ENCODE measurements around the gene LHPP. TPM values are rescaled to one million over a fixed set of nuclear protein-coding genes. Genes with fewer than 3 reads are reported as not detected.

Gene LHPP
- total RNA-seq, 6 donors from 2014 or later = 12.0 to 21.4 (median 16.4) TPM

DNA sequence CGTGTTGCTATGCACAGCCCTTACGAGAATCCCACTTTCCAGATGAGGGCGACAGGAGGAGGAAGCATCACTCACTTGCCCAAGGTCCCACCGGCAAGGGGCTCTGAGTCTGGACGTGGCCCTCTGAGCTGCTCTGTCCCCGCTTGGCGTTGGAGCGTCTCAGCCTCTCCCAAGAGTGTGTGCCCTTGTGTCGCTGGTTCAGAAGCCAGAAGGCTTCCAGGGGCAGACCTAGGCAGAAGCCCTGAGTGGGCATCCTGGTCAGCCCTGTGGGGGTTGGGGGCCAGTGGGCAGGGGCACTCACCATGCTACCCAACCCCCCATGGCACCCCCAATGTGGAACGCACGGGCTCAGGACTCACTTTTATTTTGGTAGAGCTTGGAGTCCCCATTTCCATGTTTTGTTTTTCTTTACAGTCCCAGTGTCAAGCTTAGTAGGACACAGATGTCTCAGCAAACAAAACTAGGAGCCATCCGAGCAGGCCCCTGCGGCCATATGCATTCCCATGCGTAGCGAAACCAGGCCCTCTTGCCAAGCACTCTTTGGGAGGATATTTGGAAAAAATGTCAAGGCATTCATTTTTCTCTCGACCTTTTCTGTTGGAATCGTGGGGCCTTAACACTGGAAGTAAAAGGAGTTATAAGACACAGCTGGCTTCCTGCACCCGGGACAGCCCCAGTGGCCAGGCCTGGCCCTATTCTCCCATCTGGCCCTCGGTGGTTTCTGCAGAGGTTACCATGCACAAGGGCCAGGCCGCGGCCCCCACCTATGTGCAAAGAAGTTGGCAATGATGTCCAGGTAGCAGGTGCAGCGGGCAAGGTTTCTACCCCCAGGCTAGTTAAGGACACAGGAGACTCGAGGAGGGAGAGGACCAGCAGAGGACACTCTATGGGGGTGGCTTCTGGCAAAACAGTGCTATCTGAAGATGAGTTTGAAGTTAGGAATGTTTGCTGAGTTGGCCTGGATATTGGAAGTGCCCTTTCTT is 97.0 kb downstream of the LHPP start:
- DNase-seq (peak in 1 of 2 donors; percentile 39), ATAC-seq (ENCODE audit: low FRiP score in 2 of 2) (no peak)
- Histone ChIP-seq H3K4me1 (peaks cover 0 to 12% (median 3%) of the 10 kb centered on the region in 4 donors), H3K27me3 (no peaks in the 10 kb centered on the region), H3K36me3 (no peaks in the 10 kb centered on the region), H3K4me3 (no peak overlapping the region), H3K9me3 (no peaks in the 10 kb centered on the region), H3K27ac (peak overlapping the region; percentile 10 to 62 (median 42))
- whole genome bisulfite sequencing, 2 donors = 83 to 94% methylated on average over 13 to 20 of the region's 23 CpGs
- TF ChIP-seq POLR2AphosphoS5 (IDR thresholded peaks at IDR 0.05) = no peak
- no peak for TF ChIP-seq EP300 (IDR thresholded peaks at IDR 0.05)
- TF ChIP-seq, protein P1, sequence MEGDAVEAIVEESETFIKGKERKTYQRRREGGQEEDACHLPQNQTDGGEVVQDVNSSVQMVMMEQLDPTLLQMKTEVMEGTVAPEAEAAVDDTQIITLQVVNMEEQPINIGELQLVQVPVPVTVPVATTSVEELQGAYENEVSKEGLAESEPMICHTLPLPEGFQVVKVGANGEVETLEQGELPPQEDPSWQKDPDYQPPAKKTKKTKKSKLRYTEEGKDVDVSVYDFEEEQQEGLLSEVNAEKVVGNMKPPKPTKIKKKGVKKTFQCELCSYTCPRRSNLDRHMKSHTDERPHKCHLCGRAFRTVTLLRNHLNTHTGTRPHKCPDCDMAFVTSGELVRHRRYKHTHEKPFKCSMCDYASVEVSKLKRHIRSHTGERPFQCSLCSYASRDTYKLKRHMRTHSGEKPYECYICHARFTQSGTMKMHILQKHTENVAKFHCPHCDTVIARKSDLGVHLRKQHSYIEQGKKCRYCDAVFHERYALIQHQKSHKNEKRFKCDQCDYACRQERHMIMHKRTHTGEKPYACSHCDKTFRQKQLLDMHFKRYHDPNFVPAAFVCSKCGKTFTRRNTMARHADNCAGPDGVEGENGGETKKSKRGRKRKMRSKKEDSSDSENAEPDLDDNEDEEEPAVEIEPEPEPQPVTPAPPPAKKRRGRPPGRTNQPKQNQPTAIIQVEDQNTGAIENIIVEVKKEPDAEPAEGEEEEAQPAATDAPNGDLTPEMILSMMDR (IDR thresholded peaks at IDR 0.05) = no peak
- no peak for TF ChIP-seq POLR2A (IDR thresholded peaks at IDR 0.05)

DNA sequence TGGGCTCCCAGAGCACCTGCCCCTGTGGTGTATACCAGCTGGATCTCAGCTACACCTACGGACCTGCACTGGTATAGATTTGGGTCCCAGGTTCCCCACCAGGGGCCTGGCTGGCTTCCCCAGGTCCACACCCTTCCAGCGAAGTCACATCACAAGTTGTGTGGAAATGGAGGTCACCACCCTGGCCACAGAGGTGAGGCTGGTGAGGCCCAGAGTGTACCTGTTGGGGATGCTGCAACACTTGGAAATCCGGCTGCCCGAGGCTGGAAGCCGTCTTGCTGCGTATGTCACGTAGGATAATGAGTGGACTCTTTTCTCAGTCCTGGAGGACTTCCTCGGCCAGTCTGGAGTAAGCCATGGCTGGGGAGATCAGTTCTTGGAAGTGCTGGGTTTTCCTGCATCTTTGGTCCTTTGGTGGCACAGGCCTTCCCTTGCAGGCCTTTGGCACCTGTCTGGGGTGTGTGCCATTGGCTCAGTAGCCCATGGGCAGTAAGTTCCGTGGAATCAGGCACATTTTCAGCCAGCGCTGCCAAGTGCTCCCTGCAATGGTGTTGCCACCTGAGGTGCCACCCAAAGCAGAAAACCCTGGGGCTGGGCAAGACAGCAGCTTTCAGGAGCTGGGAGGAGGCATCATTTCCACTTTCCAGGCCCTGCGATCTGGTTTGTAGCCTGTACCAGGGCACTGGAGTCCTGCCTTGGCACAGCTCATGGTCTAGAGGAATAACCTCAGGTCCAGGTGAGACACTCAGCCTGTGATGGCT is 97.9 kb downstream of the LHPP start:
- no peak overlapping the region for H3K4me3 ChIP-seq
- H3K9me3 ChIP-seq = no peaks in the 10 kb centered on the region
- TF ChIP-seq, protein P1 (IDR thresholded peaks at IDR 0.05) = no peak
- 82 to 99% methylated on average over 9 to 11 of the region's 11 CpGs for whole genome bisulfite sequencing, 2 donors
- no peak for DNase-seq
- H3K4me1 ChIP-seq = peaks cover 0 to 12% (median 3%) of the 10 kb centered on the region in 4 donors
- peak overlapping the region; percentile 43 to 73 (median 57) for H3K27ac ChIP-seq
- no peak for ATAC-seq (ENCODE audit: low FRiP score in 2 of 2)
- H3K27me3 ChIP-seq = no peaks in the 10 kb centered on the region
- H3K36me3 ChIP-seq = no peaks in the 10 kb centered on the region

DNA sequence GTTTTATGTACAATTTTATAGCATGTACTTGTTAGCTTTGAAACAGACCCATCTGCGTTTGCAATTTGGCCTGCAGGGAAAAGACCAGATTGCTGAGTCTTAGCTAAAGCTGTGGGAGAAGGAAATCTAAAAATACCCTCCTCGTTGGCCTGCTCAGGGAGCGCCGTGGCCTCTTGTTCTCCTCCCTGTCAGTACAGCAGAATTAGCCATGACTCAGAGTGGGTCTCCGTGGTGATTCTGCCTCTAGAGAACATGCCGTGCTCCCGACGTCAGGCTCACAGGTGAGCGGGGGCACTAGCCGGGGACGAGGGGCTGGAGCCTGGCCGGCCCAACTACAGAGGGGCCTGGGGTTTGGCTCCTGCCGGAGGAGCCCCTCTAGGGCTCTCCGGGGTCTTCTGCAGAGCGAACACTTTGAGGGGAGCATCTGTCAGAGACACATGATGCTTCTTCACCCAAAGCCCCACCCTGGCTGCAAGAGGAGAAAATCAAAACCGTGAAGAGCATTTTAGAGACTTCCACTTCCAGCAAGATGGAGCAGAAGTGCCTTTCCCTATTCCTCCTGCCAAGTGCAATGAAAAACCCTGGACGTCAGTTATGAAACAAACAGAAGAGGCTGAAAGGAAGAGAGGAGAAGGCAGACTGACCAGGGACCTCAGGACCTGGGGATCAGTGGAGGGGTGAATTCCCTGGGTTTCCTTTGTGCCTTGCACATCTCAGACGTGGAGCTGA is 98.9 kb downstream of the LHPP start:
- 63 to 67% methylated on average over 8 to 18 of the region's 18 CpGs for whole genome bisulfite sequencing, 2 donors
- ATAC-seq (ENCODE audit: low FRiP score in 2 of 2) (peak; percentile 46 to 50), DNase-seq (peak in 1 of 2 donors; percentile 52)

DNA sequence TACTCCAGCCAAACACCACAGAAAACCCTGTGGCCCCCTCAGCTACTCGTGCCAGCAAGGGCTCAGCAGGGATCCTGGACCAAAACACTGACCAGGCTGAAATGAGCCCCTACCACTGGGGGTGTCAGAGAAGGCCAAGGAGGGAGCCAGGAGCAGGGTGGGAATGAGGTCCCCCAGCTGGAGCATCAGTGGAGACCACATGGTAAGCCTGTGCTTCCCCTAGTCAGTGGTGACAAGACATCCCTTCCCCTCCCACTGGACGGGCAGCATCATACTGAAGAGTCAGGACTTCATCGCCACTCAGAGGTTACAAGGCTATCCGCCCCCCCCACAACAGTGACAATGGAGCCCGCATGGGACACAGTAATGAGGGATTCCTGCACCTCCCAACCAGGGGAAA is 99.6 kb downstream of the LHPP start:
- peak overlapping the region in 3 of 4 donors; percentile 42 to 60 (median 49) for H3K27ac ChIP-seq
- H3K36me3 ChIP-seq = no peaks in the 10 kb centered on the region
- no peaks in the 10 kb centered on the region for H3K27me3 ChIP-seq
- TF ChIP-seq POLR2A (IDR thresholded peaks at IDR 0.05) = no peak
- TF ChIP-seq POLR2AphosphoS5 (IDR thresholded peaks at IDR 0.05) = no peak
- TF ChIP-seq, protein P1 (IDR thresholded peaks at IDR 0.05) = no peak
- no peak for TF ChIP-seq EP300 (IDR thresholded peaks at IDR 0.05)
- H3K4me3 ChIP-seq = no peak overlapping the region
- no peaks in the 10 kb centered on the region for H3K9me3 ChIP-seq
- ATAC-seq (ENCODE audit: low FRiP score in 2 of 2) (no peak), DNase-seq (no peak)
- WGBS, 2 donors = 60 to 88% methylated on average over 1 to 5 of the region's 5 CpGs
- peaks cover 0 to 15% (median 3%) of the 10 kb centered on the region in 4 donors for H3K4me1 ChIP-seq

More for the DNA sequence above, 98.9 kb downstream of the LHPP start:
- Histone ChIP-seq H3K27me3 (no peaks in the 10 kb centered on the region), H3K4me3 (no peak overlapping the region), H3K36me3 (no peaks in the 10 kb centered on the region), H3K27ac (peak overlapping the region; percentile 49 to 62 (median 56)), H3K4me1 (peaks cover 0 to 12% (median 3%) of the 10 kb centered on the region in 4 donors), H3K9me3 (no peaks in the 10 kb centered on the region)
- TF ChIP-seq EP300 (IDR thresholded peaks at IDR 0.05) = peak in 3 of 4 donors; percentile 44 to 74 (median 70)
- TF ChIP-seq, protein P1 (IDR thresholded peaks at IDR 0.05) = no peak
- TF ChIP-seq POLR2AphosphoS5 (IDR thresholded peaks at IDR 0.05) = peak; percentile 10 to 65
- TF ChIP-seq POLR2A (IDR thresholded peaks at IDR 0.05) = no peak
